A204.1 (cell line): ENCODE data around the gene SELENOP.
"Not testable (repeated sequence)": the region's sequence is repeated elsewhere in the genome, so short reads cannot be mapped to it uniquely, and the experiment has no call there.

ENCODE experiments used
- FAIRE-seq: peaks from 2 replicates; lab custom pipeline; 2012; peaks lifted over from hg19 to GRCh38; lab: Jason Lieb, UNC

Gene SELENOP

DNA sequence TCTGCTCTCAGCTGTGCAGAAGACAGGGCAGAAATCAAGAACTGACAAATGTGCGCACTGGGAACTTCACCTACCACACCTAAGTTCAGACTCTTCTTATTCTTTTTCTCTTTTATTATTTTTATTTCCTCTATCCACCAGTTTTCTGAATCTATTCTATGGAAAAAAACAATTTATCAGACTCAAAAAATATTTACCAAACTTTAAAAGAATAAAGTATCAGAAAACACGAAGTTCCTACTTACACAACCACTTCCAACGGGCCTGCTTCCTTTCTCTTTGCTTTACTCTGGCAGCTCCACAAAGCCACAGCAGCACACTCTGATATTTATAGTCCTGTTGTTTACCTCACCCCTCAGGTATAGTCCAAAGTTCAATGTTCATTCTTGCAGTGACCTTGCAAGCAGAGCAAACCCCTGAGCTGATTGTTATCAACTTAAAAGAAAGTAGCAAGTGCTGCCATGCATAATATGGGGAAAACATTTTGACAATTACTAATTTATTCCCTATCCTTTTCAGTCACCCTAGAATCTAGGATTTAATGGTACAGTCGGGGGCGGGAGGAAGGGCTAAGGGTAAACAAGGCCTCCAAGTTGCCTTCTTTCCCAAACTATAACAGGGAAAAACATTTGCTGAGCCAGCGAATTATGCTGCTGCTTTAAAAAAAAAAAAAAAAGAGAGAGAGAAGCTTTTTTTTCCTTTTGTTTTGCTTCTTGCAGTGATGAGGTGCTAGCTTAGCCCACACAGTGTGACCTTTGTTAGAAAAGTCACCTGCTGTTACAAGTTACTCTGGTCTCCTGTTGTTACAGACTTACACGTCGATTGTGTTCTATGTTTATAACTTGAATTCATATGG lies at the start of gene SELENOP:
SELENOP (minus strand) TSS at position 302 of the 856 bp plus-strand sequence. CDS start 3,539 bp downstream, outside the sequence.
- no peak for FAIRE-seq

DNA sequence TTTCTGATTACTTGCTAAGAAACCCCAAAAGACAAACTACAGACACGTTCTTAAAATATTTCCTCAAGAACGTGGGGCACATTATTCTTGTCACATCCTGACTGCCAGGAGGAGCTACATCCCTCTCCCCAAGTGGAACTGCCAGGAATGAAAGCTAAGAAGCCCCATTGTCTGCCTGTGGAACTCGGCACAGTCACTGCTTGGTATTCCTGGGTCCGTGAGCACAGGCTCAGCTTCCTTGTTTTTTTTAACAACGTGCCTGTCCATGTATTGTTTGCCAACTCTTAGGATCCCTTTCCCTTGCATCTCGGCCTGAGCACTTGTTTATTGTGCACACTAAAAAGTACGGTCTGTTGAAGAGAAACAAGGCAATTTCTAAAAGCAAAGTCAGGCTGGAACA lies 47.0 kb upstream of the SELENOP start:
- FAIRE-seq: no peak

- no peak for FAIRE-seq
These were observed 46.4 kb upstream of the SELENOP start for GRCh38 chr5:42858031-42858643.

DNA sequence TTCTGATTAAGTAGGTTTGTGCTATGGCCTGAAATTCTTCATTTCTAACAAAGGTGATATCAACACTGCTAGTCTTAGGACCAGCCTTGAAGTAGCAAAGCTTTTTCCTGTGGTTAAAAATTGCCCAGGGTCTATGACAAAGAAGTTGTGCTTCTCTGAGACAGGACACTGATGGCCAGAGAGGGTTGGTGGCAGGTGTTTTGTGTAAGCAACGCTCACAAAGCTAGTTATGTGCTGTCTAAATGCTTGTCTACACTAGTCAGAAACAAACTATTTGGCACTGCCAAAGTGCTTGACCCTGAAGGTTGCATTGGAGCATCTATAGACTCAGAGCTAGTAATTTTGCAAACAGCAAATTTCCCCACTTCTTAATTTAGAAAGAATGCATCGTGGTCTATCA lies 44.1 kb upstream of the SELENOP start:
- FAIRE-seq: no peak

DNA sequence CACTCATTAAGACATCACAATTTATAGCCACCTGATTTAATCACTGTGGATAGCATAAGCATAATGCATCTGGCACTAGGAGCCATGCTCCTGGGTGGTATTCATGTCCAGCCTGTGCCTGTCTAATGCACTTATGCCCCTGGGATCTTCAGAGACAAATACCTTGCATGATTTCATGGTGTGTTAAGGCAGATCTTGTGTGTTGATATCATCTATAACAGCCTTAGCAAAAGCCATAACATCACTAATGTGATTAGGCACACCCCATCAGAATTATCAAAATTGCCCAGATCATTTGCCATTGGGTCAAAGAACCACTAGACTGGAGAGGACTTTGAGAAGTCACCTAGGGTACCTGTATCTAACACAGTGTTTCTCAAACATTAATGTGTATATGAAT lies 43.7 kb upstream of the SELENOP start:
- FAIRE-seq: no peak

DNA sequence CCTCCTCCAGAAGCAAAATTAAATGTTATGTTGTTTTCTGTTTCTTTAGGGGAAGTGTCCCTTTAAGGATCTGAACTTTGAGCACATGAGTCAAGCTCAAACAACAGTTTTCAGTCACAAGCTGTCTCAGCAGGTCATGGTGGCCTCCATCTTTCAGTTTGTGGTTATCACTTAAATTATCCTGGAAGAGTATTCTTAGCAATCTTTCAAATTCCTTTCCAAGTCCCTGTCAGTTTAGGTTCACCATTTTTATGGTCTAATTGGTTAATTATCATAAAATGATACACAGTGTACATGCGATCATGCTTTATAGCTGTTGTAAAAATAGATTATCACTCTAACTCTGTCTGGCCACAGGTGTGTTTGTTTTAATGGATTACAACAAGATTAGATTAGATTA lies 43.1 kb upstream of the SELENOP start:
- no peak for FAIRE-seq

- no peak for FAIRE-seq
These were observed 41.1 kb upstream of the SELENOP start for GRCh38 chr5:42852826-42853225.

DNA sequence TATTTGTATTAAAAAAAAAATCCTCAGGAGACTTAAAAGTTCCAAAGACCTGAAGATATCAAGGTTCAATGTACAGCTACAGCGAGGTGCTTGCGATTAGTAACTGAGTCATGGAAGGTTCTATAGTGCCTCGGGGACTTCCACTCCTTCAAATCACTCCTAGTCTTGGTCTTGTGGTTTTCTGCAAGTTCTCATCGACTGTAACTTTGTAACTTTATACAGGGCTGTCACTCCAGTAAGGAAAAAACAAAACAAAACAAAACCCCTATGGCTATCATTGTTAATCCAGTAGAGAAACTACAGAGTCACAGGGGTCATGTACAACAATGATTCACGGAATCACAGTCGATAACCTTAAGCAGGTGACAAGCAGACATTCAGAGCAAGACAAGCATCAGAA lies 39.8 kb upstream of the SELENOP start:
- no peak for FAIRE-seq

- FAIRE-seq: no peak
These were observed 36.9 kb upstream of the SELENOP start for GRCh38 chr5:42848545-42848944.

- FAIRE-seq: not testable (repeated sequence)
These were observed 32.7 kb upstream of the SELENOP start for GRCh38 chr5:42844408-42844807.

DNA sequence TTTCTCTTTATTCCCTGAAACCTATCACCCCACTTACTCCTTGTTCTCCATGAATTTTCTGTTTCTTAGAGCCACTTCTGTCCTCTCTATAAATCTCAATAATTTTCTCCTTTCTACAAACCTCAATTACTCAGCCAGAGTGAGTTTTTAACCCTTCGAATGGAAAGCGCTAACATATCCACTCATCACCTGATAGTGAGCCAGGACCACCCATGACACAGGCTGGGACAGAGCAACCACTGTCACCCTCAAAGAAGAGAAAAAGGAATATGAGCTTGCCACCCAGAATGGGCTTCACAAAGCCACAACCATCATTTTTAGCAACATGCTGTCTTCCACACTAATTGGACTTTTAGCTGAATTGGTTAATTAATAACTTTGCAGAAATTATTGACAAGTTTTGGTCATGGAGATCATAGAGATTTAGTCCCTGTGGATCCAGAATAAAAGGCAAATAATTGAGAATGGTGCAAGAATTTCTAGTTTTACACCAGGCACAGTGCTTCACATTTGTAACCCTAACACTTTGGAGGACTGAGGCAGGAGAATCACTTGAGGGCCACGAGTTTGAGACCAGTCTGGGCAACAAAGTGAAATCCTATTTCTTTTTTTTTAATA lies 32.1 kb upstream of the SELENOP start:
- FAIRE-seq: no peak

- FAIRE-seq: no peak
These were observed 31.4 kb upstream of the SELENOP start for GRCh38 chr5:42842921-42843641.

GRCh38 chr5:42840842-42841567 lies 29.3 kb upstream of the SELENOP start:
- no peak for FAIRE-seq

GRCh38 chr5:42840269-42840668 lies 28.6 kb upstream of the SELENOP start:
- no peak for FAIRE-seq

DNA sequence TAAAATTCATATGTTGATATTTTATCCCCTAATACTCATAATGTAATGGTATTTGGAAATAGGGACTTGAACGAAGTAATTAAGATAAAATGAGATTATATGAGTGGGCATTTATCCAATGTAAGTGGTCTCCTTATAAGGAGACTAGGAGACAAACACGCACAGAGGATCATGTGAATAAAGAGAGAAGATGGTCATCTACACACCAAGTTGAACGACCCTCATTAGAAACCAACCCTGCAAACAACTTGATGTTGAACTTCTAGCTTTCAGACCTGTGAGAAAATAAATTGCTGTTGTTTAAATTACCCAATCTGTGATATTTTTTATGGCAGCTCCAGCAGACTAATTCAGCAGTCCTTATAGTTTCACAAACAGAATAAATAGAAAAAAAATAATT lies 27.5 kb upstream of the SELENOP start:
- FAIRE-seq: no peak

DNA sequence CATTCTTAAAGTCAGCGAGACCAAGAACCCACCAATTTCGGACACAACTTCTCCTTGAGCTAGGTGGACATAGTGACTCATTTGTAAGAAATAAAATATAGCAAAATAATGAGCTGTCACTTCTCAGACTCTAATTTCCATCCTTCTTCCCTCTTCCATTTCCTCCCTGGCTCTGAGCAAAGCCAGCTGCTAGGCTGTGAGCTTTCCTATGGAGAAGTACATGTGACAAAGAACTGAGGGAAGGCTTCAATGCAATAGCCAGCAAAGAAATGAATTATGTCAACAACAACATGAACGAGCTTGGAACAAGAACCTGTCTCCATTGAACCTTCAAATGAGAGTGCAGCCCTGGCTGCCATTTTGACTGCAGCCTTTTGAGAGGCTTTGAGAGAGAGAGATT lies 25.9 kb upstream of the SELENOP start:
- FAIRE-seq: no peak

- FAIRE-seq: no peak
These were observed 24.5 kb upstream of the SELENOP start for GRCh38 chr5:42836070-42836769.

DNA sequence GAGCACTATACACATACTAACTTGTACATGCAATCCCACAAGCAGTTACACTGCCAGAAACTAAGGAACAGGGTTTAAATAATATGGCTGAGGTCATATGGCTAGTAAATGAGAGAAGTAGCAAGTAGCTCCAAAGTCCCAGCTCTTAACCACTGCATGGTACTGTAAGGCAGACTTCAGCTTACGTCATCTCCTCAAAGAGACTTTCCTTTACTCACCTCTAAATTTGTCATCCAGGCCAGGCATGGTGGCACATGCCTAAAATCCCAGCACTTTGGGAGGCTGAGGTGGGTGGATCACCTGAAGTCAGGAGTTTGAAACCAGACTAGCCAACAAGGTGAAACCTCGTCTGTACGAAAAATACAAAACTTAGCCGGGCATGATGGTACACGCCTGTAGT lies 20.4 kb upstream of the SELENOP start:
- no peak for FAIRE-seq

DNA sequence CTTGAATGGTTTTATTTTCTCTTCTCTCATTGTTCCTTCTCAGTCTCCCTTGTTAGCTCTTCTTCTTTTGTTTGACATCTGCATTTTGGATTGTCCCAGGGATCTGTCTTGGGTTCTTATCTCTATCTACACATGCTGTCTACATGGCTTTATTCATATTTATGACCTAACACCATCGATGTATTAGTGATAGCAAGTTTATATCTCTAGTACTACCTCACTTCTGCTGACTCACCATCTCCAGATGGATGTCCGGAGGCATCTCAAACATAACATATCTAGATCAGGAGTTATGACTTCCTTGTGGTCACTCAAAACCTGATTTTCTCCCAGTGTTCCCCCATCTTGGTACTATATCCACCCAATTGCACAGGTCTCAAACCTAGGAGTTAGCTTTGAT lies 19.2 kb upstream of the SELENOP start:
- FAIRE-seq: no peak

DNA sequence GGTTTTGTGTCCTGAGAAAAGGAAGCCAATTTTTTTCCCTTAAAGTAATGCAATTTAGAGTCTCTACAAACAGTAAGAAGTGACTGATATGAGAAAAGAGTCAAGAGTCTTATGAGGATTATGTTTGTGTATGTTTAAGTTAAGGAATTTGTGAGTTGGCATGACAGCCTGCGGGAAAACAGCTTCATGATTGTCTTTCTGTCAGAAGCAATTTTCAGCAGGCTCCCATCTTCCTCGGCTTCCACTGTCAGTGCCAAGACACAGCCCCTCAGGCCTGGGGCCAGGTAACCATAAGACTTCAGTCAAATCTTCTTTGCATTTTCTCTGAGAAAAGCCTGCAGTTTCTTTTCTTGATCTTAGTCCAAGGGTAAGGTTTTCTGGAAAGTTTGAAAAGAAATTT lies 17.0 kb upstream of the SELENOP start:
- no peak for FAIRE-seq

- FAIRE-seq: no peak
These were observed 15.2 kb upstream of the SELENOP start for GRCh38 chr5:42826757-42827515.
